Muscle layer of colon (tissue), 2 donors: ENCODE results near the gene WWC1.
A peak's percentile ranks its signal among the peaks of the same experiment; 100 is the strongest.

Experiments
- H3K27ac ChIP-seq: one replicate; pipeline ENCODE4 v1.7.0; 2013; ENCODE audit warnings: low read depth, mild to moderate bottlenecking, low read length, moderate library complexity
- H3K27me3 ChIP-seq, 2 donors: one replicate each; pipeline ENCODE4 v1.7.0; 2013; ENCODE audit warnings: low read length in 2 of 2, mild to moderate bottlenecking in 2 of 2; ENCODE audit not compliant: insufficient read depth in 2 of 2, control insufficient read depth in 1 of 2
- H3K36me3 ChIP-seq: one replicate; pipeline ENCODE4 v1.7.0; 2013; ENCODE audit warnings: mild to moderate bottlenecking, low read length; ENCODE audit not compliant: insufficient read depth
- H3K4me1 ChIP-seq: one replicate; pipeline ENCODE4 v1.7.0; 2013; ENCODE audit warnings: mild to moderate bottlenecking, low read length; ENCODE audit not compliant: insufficient read depth
- H3K4me3 ChIP-seq, 2 donors: one replicate each; pipeline ENCODE4 v1.7.0; 2013; ENCODE audit warnings: low read length in 2 of 2, low read depth in 1 of 2, mild to moderate bottlenecking in 1 of 2, moderate library complexity in 1 of 2
- H3K9ac ChIP-seq: one replicate; pipeline ENCODE4 v1.7.0; 2013; ENCODE audit warnings: low read length
- H3K9me3 ChIP-seq: one replicate; pipeline ENCODE4 v1.7.0; 2013; ENCODE audit warnings: mild to moderate bottlenecking, low read length
- donor health status: abdominal sarcoma.
- donor health status: Adenocarcinoma of cecum.

Gene WWC1

DNA sequence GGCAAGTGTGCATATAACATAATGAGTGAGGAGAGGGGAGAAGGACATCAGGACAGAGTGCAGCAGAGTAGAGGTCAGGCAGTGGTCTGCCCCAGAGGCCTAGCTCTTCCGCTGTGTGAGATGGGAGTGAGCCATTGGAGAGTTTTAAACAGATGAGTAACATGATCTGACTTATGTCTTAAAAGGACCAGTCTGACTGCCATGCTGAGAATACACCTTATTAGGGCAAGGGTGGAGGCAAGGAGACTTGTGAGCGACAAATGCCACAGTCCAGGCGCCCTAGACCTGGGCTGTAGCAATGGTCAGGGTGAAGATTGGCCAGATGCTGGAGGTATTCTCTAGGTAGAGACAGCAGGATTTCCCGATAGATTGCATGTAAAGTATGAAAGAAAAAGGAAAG lies 83.1 kb downstream of the WWC1 start:
- Histone ChIP-seq H3K36me3 (no peaks in the 10 kb centered on the region), H3K9me3 (no peaks in the 10 kb centered on the region), H3K9ac (no peak overlapping the region), H3K27ac (no peak overlapping the region), H3K4me3 (no peak overlapping the region), H3K4me1 (no peaks in the 10 kb centered on the region), H3K27me3 (no peaks in the 10 kb centered on the region)

DNA sequence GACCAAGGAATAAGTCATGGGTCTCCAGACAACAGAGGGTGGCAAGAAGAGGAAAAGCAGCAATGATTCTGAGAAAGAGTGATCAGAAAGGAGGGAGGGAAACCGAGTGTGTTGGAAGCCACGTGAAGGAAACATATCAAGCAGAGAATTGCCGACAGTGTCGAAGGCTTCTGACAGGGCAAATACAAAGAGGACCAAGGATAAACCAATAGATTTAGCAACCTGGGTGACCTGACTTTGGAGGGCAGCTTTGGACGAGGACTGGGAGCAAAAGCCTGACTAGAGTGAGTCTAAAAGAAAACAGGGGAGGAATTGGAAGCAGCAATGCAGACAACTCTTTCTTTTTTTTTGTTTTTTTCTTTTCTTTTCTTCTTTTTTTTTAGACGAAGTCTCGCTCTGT lies 83.8 kb downstream of the WWC1 start:
- H3K27ac ChIP-seq: no peak overlapping the region
- no peaks in the 10 kb centered on the region for H3K9me3 ChIP-seq
- H3K27me3 ChIP-seq: no peaks in the 10 kb centered on the region
- no peak overlapping the region for H3K9ac ChIP-seq
- H3K4me3 ChIP-seq: no peak overlapping the region
- no peaks in the 10 kb centered on the region for H3K4me1 ChIP-seq
- H3K36me3 ChIP-seq: no peaks in the 10 kb centered on the region

DNA sequence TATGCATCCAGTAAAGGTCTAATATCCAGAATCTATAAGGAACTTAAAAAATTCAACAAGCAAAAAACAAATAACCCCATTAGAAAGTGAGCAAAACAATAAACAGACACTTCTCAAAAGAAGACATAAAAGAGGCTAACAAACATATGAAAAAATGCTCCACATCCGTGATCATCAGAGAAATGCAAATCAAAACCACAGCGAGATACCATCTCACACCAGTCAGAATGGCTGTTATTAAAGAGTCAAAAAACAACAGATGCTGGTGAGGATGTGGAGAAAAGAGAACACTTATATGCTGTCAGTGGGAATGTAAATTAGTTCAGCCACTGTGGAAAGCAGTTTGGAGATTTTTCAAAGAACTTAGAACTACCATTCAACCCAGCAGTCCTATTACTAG lies 86.1 kb downstream of the WWC1 start:
- Histone ChIP-seq H3K36me3 (no peaks in the 10 kb centered on the region), H3K9ac (no peak overlapping the region), H3K9me3 (no peaks in the 10 kb centered on the region), H3K27ac (no peak overlapping the region), H3K4me1 (no peaks in the 10 kb centered on the region), H3K4me3 (no peak overlapping the region), H3K27me3 (no peaks in the 10 kb centered on the region)

DNA sequence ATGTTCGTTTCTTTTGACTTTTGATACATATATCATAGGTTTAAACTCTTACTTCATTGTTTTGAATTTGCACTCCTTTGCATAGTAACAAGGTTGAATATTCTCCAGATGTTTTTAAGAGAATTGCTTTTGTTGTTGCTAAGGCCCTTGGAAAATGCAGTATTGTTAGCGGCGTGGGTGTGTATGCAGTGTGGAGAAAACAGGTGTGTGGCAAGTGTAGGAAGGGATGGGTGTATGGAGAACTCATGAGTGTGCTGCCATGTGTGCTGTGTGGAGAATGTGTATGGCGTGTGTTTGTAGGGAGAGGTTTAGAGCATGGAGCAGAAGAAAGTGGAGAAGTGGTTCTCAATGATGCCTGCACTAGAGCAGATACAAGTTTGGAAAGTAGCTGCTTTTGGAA lies 87.3 kb downstream of the WWC1 start:
- no peak overlapping the region for H3K9ac ChIP-seq
- no peaks in the 10 kb centered on the region for H3K4me1 ChIP-seq
- H3K27me3 ChIP-seq: no peaks in the 10 kb centered on the region
- H3K9me3 ChIP-seq: no peaks in the 10 kb centered on the region
- no peak overlapping the region for H3K4me3 ChIP-seq
- no peaks in the 10 kb centered on the region for H3K36me3 ChIP-seq
- H3K27ac ChIP-seq: no peak overlapping the region

DNA sequence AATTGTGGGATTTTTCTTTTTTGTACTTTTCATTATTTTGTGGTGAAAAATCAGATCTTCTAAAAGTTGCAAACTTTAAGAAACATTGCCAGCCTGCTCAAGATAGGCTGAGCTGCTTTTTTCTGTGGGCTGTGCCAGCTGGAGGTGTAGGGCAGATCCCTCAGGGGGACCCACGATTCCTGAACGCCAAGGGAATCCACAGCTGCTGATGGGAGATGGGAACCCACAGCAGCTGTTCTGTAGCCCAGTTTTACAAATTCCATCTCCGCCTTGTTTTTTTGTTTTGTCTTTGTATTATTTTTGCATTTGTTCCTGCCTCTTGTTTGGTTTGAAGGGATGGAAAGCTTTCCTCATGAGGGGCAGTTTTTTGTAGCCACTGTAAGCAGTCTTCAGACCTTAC lies 91.0 kb downstream of the WWC1 start:
- Histone ChIP-seq H3K9ac (no peak overlapping the region), H3K27me3 (no peaks in the 10 kb centered on the region), H3K36me3 (no peaks in the 10 kb centered on the region), H3K9me3 (peaks cover 5% of the 10 kb centered on the region), H3K4me1 (no peaks in the 10 kb centered on the region), H3K4me3 (no peak overlapping the region), H3K27ac (no peak overlapping the region)

DNA sequence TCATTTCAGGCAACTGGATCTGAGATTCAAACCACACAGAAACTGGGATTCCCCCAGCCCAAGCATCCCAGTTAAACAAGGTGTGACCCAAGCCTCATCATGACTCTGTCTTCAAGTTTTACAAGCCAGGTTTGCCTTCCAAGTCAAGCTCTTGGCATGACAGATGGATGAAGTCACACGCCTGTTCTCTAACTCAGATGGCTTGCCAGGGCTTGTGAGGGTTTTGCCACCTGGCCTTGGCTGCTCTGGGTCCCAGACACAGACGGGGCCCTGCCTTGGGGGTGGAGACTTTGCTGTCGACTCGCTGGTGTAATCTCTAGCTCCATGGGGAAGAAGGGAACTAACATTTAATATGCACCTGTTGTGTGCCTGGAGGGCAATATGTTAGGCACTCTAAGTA lies 99.0 kb downstream of the WWC1 start:
- Histone ChIP-seq H3K27me3 (no peaks in the 10 kb centered on the region), H3K36me3 (no peaks in the 10 kb centered on the region), H3K27ac (no peak overlapping the region), H3K4me1 (no peaks in the 10 kb centered on the region), H3K9ac (no peak overlapping the region), H3K4me3 (no peak overlapping the region), H3K9me3 (no peaks in the 10 kb centered on the region)

DNA sequence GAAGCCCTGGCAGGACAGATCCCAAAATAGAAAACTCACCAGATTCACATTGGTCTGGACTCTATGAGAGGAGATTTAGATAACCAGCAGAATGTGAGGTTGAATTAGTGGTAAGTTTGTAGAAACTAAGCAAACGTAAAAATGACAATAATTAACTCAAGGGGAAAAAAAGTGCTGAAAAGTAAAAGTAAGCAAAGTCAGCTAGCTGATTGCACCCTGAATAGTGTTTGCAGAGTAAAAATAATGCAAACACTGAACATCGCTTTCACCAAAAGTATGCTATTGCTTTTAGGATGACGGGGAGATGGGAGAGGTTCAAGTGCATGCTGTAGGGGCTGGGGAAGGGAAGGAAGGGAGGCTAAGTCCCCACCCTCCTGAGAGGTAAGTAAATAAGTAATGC lies 102.3 kb downstream of the WWC1 start:
- no peaks in the 10 kb centered on the region for H3K36me3 ChIP-seq
- H3K9me3 ChIP-seq: no peaks in the 10 kb centered on the region
- no peaks in the 10 kb centered on the region for H3K27me3 ChIP-seq
- H3K9ac ChIP-seq: no peak overlapping the region
- H3K4me3 ChIP-seq: no peak overlapping the region
- no peaks in the 10 kb centered on the region for H3K4me1 ChIP-seq
- H3K27ac ChIP-seq: no peak overlapping the region

DNA sequence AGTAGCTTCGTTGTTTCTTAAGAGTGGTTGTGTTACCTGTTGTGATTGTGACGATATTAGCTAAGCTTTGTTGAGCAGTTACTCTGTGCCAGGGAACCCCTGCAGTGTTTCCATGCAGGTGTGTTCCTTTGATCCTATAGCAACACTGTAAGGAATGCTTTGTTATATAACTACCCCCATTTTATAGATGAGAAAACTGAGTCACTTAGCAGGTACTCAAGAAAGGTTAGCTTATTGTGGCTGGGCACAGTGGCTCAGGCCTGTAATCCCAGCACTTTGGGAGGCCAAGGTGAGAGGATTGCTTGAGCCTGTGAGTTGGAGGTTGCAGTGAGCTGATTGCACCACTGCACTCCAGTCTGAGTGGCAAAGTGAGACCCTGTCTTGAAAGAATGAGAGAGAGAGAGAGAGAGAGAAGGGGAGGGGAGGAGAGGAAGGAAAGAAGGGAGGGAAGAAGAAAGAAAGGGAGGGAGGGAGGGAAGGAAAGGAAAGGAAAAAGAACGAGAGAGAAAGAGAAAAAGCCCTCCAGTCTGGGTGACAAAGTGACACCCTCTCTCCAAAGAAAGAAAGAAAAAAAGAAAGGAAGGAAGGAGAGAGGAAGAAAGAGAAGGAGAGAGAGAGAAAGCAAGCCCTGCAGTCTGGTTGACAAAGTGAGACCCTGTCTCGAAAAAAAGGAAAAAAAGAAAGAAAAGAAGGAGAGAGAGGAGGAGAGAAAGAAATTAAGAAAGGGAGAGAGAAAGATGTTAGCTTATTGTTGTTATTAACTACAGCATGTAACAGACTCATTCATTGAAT lies 109.2 kb downstream of the WWC1 start:
- Histone ChIP-seq H3K36me3 (no peaks in the 10 kb centered on the region), H3K9me3 (no peaks in the 10 kb centered on the region), H3K27ac (no peak overlapping the region), H3K27me3 (no peaks in the 10 kb centered on the region), H3K4me3 (no peak overlapping the region), H3K9ac (no peak overlapping the region), H3K4me1 (no peaks in the 10 kb centered on the region)

DNA sequence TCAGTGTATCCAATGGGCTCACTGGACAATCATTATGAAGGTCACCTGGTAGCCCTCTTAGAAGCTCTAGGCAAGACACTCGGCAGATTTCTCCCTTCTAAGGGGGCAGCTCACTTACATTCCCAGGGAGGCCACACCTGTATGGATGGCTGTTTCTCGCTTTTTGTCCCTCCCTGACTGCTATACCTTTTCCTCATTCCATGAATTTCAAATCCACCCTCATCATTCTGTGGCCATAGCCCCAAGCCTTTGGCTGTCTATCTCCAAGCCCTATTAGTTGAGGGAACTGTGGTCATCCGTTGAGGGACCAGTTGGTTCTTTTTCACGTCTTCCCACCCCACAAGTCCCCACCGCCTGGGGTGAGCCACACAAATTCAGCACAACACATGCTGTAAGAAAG lies 109.8 kb downstream of the WWC1 start:
- Histone ChIP-seq H3K27ac (no peak overlapping the region), H3K9ac (no peak overlapping the region), H3K4me3 (no peak overlapping the region), H3K4me1 (no peaks in the 10 kb centered on the region), H3K9me3 (no peaks in the 10 kb centered on the region), H3K27me3 (no peaks in the 10 kb centered on the region), H3K36me3 (no peaks in the 10 kb centered on the region)

DNA sequence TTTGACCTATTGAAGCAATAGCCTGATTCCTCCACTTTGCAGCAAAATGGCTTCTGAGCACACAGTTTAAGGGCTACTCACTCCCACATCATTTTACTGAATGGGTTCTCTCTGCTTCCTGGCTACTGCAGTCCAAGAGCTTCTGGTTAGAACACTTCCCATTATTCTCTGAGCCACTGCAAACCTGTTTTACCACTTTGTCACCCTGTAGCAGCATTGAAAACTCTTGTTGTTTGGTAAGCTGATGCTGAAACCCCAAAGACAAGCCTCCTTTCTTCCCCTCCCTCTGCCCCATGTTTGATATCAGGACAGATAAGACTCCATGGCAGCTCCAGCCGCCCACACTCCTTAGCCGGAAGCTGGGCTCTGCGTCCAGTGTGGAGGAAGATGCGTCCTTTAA lies 110.4 kb downstream of the WWC1 start:
- Histone ChIP-seq H3K9ac (no peak overlapping the region), H3K9me3 (no peaks in the 10 kb centered on the region), H3K36me3 (no peaks in the 10 kb centered on the region), H3K4me1 (no peaks in the 10 kb centered on the region), H3K4me3 (no peak overlapping the region), H3K27me3 (no peaks in the 10 kb centered on the region), H3K27ac (no peak overlapping the region)

DNA sequence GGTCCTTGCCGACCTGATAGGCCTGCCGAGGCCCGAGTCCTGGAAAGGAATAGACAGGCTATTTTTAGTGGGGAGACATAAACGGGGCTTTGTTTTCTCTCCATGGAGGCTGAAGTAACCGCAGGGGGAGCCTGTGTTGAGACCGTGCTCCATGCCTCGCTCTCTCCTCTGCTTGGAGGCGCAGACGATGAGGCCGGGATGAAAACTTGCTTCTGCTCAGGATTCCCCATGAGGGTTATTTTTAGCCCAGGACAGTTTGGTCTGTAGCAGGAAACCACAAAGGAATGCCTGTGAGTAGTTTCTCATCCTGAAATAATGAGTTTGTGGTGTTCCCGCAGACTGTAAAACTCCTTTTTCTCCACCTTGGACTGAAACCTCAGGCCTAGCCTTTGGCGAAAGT lies 112.9 kb downstream of the WWC1 start:
- Histone ChIP-seq H3K9ac (no peak overlapping the region), H3K9me3 (no peaks in the 10 kb centered on the region), H3K27ac (peak overlapping the region; percentile 37), H3K4me3 (no peak overlapping the region), H3K27me3 (no peaks in the 10 kb centered on the region), H3K4me1 (no peaks in the 10 kb centered on the region), H3K36me3 (no peaks in the 10 kb centered on the region)

DNA sequence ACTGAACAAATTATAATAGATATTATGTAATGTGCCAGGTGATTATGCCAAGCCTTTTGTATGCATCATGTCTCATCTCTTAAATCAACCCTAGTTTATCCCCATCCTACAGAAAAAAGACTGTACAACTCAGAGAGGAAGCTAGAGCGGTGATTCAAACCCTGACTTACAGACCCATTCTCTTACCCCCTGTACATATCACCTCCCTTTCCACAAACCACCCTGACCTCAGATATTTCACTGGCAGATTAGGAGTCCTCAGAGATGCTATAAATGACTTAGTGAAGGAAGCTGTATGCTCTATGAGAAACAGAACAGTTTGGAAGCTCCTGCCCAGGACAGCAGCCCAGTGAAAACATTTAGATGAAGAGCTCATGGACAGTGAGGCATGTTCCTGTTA lies 115.8 kb downstream of the WWC1 start:
- H3K9ac ChIP-seq: no peak overlapping the region
- no peak overlapping the region for H3K4me3 ChIP-seq
- no peak overlapping the region for H3K27ac ChIP-seq
- no peaks in the 10 kb centered on the region for H3K9me3 ChIP-seq
- no peaks in the 10 kb centered on the region for H3K36me3 ChIP-seq
- no peaks in the 10 kb centered on the region for H3K4me1 ChIP-seq
- H3K27me3 ChIP-seq: no peaks in the 10 kb centered on the region
